A549 (cell line): ENCODE measurements around the gene MAPKAP1.

ENCODE experiments used
- BHLHE40 ChIP-seq: IDR thresholded peaks from 2 replicates; pipeline ENCODE4 v1.6.1; 2012; ENCODE audit warnings: low read depth, low read length, inconsistent platforms
- EP300 ChIP-seq, 2 experiments: fragments of >200 bp; sonication (Bioruptor Twin); formaldehyde crosslinking; IDR thresholded peaks; 2 replicates in 1 of 2; 3 replicates in 1 of 2; pipeline ENCODE4 v1.6.1; 2016 to 2017
- GATA3 ChIP-seq: IDR thresholded peaks from 2 replicates; pipeline ENCODE4 v1.6.1; 2012; ENCODE audit warnings: borderline replicate concordance
- HOXB13 ChIP-seq: fragments of 250-450 bp; sonication (Bioruptor Pico); IDR thresholded peaks from 2 replicates; pipeline ENCODE4 v1.5.0; 2020; ENCODE audit warnings: low read depth, mild to moderate bottlenecking, moderate library complexity
- JUN ChIP-seq, 2 experiments: fragments of >200 bp; sonication (Bioruptor Twin); formaldehyde crosslinking; IDR thresholded peaks; 2 replicates in 1 of 2; 3 replicates in 1 of 2; pipeline ENCODE4 v1.6.1; 2016 to 2017
- MAFK ChIP-seq: fragments of 450-650 bp; IDR thresholded peaks from 2 replicates; pipeline ENCODE4 v1.6.1; 2014; ENCODE audit not compliant: partially characterized antibody
- MYC ChIP-seq: IDR thresholded peaks from 2 replicates; pipeline ENCODE4 v1.6.1; 2012; ENCODE audit warnings: mild to moderate bottlenecking, inconsistent platforms, low read length, improper control_type of control experiment, borderline replicate concordance
- NR3C1 ChIP-seq: fragments of >200 bp; sonication (Bioruptor Twin); formaldehyde crosslinking; IDR thresholded peaks from 3 replicates; pipeline ENCODE4 v1.6.1; 2017
- POLR2A ChIP-seq: IDR thresholded peaks from 2 replicates; pipeline ENCODE4 v1.6.1; 2012; ENCODE audit warnings: mild to moderate bottlenecking, low read length
- SREBF2 ChIP-seq: fragments of 450-650 bp; IDR thresholded peaks from 2 replicates; pipeline ENCODE4 v1.6.1; 2014; ENCODE audit warnings: mild to moderate bottlenecking, moderate library complexity
- TF ChIP-seq, protein P1 (sequence below): fragments of >200 bp; sonication (Bioruptor Twin); formaldehyde crosslinking; IDR thresholded peaks from 3 replicates; pipeline ENCODE4 v1.5.1; 2016
- TF ChIP-seq, protein P2 (sequence below): fragments of >200 bp; sonication (Bioruptor Twin); formaldehyde crosslinking; IDR thresholded peaks from 2 replicates; pipeline ENCODE4 v1.6.1; 2016

DNA sequence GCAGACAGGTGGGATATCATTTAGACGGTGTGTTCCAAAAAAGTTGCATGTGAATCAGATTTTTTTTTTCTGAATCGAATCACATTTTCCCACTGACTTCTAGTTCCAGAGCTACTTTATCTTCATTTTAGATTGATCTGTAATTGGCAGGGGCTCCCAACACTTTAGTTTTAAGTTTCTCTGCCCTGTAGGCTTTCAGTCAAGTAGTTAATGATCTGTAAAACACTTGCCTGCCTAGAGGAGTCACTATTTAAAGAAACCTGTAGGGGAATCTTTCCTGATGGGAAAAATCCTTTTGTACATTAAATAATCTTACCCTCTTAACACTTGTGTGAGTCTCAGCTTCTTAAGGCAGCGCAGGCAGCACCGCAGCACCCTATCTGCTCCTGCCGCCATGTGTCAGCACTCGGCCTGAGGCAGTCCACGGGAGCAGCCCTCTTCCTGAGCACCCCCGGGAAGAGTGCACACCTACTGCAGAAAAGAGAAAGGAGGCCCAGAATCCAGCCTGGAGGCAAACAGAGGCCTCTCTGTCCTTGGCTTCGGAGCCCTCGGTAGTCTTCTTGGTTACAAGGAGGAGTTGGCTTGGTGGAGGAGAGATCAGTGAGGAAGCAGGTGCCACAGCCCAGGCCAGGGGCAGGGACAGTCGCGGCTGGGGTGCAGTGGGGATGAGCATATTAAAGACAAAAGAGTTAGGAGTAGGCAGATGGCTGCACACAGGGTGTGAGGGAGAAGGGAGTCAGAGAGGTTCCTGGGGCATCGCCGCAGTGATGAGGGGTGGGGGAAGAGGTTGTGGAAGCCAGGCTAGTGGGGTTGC, 236.0 kb downstream of the MAPKAP1 start:
- TF ChIP-seq NR3C1 (no peak), SREBF2 (no peak), HOXB13 (CRISPR knock-in tag) (no peak), POLR2A (no peak), MAFK (no peak), BHLHE40 (no peak), JUN (IDR thresholded peaks at IDR 0.05) (no peak), GATA3 (no peak), MYC (no peak), EP300 (IDR thresholded peaks at IDR 0.05) (no peak)
- TF ChIP-seq, protein P1, sequence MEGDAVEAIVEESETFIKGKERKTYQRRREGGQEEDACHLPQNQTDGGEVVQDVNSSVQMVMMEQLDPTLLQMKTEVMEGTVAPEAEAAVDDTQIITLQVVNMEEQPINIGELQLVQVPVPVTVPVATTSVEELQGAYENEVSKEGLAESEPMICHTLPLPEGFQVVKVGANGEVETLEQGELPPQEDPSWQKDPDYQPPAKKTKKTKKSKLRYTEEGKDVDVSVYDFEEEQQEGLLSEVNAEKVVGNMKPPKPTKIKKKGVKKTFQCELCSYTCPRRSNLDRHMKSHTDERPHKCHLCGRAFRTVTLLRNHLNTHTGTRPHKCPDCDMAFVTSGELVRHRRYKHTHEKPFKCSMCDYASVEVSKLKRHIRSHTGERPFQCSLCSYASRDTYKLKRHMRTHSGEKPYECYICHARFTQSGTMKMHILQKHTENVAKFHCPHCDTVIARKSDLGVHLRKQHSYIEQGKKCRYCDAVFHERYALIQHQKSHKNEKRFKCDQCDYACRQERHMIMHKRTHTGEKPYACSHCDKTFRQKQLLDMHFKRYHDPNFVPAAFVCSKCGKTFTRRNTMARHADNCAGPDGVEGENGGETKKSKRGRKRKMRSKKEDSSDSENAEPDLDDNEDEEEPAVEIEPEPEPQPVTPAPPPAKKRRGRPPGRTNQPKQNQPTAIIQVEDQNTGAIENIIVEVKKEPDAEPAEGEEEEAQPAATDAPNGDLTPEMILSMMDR, result no peak
- TF ChIP-seq, protein P2, sequence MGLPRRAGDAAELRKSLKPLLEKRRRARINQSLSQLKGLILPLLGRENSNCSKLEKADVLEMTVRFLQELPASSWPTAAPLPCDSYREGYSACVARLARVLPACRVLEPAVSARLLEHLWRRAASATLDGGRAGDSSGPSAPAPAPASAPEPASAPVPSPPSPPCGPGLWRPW, result no peak
